GM21423 (cell line): ENCODE measurements around the gene ATG5.

Experiments
- ATAC-seq: cut with Tn5 transposase; IDR thresholded peaks from one replicate; pipeline ENCODE4 v1.9.1; 2021; ENCODE audit warnings: mild to moderate bottlenecking, moderate library complexity; ENCODE audit not compliant: unreplicated experiment

The ATG5 gene

DNA sequence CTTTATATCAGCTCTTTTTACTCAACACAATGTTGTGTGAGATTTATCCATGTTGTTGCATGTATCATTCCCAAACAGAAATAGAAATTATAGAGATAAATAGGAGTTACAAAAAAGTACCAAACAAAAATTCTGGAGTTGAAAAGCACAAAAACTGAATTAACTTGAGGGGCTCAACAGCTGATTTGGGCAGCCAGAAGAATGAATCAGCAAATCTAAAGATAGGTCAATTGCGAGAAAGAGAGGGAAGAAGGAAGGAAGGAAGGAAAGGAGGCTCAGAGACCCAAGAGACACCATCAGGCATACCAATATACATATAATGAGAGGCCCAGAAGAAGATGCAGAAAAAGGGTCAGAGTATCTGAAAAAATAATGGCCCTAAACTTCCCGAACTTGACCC is 98.9 kb downstream of the ATG5 start:
- no peak for ATAC-seq

- ATAC-seq = no peak
Observed at GRCh38 chr6:106225581-106225980, 100.0 kb downstream of the ATG5 start.

DNA sequence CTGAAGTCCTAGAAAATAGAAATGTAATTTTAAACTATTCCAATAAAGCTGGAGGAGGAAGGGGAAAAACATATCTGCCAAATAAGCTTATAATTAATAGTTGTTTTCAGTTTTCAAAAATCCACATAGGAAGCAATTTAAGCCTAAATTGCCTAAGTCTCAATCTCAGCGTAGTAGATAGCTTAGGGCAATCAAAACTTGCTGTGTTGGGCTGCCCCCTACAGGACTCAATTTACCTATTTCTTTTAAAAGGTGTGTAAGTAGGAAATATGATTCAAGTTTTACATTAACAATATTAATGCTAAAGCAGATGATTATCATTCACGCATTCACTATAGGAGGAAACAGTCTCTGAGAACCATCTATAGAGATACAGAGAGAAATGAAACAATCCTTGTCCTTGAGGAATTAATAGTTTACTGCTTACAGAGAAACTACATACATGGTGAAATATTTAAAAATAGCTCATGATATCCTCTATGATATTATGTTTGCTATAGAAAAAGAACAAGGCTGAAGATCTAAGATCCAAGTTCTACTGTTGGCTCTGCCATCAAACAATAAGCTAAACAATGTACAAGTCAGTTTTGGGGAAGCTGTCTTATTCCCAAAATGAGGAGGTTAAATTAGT is 102.1 kb downstream of the ATG5 start:
- peak; percentile 60 for ATAC-seq

DNA sequence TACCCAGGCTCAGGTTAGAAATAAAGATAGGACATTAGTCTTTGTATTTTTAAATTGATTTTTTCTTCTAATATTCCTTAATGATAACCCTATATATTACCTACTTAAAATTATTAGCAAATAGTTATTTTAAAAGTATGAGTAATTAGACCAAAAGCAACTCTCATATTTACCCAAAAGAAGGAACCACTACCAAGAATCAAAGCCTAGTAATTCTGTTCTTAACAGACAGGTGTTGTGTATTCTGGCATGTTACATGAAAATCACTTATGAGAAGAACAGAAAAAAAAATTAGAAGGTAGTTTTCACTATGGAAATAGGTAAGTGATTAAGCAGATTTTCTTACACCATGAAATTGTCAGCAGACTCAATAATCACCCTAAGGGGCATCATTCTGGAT is 105.1 kb downstream of the ATG5 start:
- peak; percentile 54 for ATAC-seq

- ATAC-seq = no peak
Observed at GRCh38 chr6:106216527-106216926, 109.0 kb downstream of the ATG5 start.

DNA sequence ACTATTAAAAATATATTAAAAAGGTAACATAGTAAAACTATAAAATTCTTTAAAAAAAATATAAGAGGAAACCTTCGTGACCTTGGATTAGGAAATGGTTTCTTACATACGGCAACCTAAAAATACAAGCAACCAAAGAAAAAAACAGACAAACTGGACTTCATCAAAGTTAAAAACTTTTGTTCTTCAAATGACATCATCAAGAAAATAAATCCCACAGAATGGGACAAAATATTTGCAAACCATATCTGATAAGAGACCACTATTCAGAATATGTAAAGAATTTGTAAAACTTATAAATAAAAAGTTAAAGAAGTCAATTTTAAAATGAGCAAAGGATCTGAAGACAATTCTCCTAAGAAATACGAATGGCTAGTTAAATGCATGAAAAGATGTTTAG is 110.0 kb downstream of the ATG5 start:
- no peak for ATAC-seq

DNA sequence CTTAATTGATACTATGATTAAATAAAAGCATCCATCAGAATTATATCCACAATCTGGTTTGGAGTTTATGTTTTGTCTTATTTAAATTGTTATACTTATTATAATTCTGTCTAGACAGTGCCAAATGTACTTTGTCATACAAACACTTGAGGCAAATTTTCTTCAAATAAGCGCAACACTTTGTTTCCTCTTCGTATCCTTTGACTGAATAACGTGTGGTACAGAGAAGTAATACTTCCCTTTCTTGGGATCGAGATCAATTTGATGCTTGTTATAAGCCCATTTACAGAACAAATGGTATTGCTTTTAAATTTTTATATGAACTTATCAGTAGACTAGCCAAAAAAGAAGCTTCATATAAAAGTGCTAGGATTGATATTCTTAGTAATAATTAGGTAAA is 111.0 kb downstream of the ATG5 start:
- no peak for ATAC-seq

DNA sequence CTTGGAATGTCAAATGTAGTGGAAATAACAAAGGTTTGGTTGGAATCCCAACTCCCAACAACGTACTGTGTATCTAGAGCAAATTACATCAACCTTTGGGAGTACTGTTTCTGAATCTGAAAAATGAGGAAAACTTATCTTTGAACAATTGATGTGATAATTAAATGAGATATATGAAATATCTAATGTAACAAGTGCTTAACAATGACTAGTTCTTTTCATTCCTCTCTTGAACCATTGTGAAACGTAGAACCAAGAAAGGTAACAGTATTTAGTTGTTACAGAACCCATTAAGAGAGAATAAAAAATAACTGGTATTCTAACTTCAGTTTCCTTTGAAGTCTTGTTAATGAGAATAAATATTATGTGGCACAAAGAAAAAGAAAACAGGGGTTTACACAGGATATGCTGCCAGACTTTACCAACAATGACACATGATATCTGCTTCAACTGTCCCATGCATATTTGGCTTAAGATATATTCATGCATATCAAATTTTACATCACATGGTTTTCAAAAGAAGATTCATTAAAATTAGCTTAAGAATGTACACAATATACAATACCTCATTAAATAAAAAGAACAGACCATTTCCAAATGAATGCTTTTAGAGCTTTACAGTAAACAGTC is 111.8 kb downstream of the ATG5 start:
- no peak for ATAC-seq

GRCh38 chr6:106212576-106212975 is 113.0 kb downstream of the ATG5 start:
- no peak for ATAC-seq

GRCh38 chr6:106206905-106207304 is 118.7 kb downstream of the ATG5 start:
- ATAC-seq = peak; percentile 56

DNA sequence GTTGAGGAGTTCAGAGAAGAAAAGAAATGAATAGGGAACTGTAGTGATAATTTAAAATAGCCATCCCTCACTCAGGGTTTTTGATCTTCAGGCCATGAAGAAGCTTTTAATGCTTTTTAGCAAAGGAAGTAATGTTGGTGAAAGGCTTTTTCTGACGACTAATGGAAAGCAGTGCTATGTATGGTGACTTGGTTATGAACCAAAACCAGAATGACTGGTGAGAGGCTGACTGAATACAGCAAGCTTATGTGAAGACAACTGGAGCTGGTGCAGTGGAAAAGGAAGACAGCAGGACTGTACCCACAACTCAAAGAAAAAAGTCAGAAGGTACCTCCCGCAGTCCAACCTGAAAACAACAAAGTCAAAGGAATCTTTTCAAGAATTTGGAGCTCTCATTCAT is 120.6 kb downstream of the ATG5 start:
- ATAC-seq = no peak

DNA sequence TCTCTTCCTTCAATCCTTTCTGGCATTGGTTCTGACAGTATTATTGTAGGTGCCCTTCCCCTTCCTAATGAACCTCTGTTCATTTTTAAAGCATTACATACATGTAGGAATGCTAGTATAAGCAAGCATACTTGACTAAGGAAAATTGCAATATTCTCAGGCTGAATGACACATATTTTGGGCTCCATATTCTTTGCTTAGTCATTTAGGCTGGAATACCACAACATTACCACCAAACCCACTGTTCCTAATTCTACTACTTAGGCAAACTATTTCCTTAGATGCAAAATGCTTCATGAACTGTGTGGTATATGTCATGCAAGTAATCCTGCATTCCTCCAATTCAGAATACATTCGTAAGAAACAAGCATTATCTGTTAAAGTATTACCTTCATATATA is 125.6 kb downstream of the ATG5 start:
- ATAC-seq = no peak

DNA sequence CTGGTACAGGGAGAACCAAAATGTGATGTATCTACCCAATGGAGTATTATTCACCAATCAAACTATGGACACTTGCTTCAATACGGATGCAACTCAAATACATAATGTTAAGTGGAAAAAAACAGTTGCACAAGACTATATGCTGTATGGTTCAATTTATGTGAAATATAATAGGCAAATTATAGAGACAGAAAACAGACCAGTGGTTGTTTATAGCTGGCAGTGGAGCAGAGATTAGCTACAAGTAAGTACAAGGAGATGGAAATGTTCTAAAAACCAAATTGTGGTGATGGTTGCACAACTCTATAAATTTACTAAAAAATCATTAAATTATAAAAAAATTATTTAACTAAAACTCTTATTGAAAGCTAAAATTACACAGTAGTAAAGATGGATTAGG is 126.2 kb downstream of the ATG5 start:
- ATAC-seq = no peak

- no peak for ATAC-seq
Observed at GRCh38 chr6:106197441-106197840, 128.1 kb downstream of the ATG5 start.

DNA sequence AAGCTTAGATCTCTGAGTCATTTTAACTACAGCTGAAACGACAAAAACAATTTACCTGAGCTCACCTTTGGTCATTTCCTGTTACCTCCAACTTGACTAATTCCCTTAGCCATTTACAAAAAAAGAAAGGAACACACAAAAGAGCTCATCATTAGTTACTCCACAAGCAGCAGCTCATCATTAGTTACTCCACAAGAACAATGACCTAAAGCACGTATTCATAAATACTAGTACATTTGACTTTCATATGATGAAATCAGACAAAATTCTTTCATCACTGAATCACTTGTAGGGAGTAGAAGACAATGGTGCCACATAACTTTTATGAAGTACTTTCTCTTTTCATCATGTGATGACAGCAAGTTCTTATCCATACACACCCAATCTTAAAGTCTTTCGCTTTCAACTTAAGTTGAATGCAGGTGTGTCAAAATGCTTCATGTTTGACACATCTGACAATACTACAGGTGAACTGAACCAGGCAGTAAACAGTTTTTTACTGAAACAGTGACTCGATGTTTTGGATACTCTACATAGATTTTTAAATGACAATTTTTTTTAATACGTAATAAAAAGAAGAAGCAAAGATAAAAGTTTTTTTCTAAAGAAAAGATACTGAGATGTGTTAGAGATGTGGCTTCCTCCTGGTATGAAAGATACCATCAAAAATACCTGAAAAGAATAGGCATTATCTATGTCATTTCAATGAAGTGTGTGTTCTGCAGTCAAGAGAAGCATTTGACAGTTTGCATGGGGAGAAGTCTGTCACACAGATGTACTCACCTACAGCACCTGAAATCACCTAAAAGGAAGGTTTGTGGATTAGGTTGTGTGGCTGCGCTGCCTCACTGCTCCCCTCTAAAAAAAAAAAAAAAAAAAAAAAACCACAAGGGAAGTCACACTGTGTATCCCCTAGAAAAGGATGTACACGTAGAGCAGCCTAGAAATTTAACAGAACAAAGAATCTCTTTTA is 130.3 kb downstream of the ATG5 start:
- peak; percentile 70 for ATAC-seq

DNA sequence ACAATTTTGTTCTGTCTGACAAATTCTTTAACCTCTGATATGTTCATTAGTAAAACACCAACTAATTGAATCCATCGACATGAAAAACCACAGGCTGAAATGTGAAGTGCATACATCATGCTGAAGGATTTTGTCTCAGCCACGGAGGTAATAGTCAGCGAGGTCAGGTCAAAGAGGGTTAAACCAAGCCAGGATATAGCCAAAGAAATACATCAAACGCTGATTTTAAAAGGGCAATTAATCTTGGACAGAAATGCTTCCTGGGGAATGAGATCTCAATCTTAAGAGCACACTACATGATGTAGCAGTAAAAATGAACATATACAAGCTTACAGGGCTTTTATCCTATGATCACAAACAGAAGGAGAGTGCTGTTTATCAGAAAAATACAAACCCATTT is 132.7 kb downstream of the ATG5 start:
- no peak for ATAC-seq

DNA sequence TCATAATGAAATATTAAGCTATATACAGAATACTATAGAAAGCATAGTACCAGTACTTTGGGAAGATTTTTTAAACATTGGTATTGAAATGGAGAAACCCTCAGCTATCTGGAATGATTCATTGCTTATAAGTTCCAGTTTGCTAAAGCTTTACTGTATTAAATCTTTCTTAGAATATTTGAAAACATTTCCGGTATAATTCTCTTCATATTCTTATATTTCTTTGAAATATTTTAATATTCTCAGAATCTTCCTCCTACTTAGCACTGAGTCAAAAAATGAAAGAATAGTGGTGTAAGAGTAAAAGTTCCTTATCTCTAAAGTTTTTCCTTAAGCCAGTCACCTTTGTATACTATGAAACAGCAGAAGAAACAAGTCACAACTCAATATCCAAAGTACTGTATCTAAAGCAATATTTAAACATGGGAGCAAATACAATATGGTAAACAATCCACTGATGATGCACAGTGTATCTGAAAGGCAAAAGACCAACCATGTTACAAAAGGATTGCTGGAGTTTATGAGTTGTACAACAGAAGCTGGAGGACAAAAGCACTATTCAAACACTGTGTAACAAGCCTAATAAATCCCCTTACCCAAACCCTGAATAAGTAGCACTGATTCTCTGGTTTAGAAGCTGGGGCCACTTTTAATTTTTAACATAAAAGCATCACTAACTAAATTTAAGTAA is 137.3 kb downstream of the ATG5 start:
- no peak for ATAC-seq

DNA sequence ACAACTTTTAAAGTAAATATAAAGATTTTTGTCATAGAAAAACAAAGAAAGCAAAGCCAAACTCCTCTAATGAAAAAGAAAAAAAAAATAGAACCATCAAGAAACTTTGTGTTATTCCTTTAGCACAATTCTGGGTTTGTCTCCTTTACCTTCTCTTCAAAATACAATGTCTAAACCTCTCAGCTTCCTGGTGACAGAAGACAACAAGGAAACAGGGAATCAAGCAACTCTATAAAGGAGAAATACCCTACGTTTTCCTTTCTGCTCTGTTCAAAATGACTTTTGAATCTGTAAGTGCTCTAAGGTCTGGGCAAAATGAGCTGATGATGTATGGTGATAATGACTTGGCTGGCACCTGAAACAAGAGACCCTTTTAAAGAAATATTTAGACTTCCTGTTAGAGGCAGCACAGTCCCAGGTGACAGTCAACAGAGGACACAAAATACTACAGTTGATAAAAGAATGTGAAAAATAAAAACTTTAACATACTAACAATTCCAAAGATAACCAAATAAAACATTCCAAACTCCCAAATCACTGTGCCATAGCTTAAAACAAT is 138.1 kb downstream of the ATG5 start:
- no peak for ATAC-seq

DNA sequence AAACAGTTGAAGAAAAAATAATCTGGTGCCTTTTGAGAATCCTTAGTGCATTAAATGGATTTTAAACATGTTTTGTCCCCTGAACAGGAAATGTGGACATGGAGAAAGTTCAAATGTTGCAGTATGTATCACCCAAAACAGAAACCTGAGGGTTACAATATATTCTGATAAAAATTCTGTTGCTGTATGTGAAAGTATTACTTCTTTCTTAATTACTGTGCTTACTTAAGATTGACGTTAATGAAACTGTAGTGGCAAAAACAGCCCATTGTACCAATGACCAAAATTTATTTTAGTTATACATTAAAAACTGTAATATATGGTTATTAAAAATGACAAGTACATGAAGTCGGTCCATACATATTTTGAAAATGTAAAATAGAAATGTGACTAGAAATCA is 138.8 kb downstream of the ATG5 start:
- ATAC-seq = peak; percentile 30

GRCh38 chr6:106186172-106186571 is 139.4 kb downstream of the ATG5 start:
- ATAC-seq = no peak

DNA sequence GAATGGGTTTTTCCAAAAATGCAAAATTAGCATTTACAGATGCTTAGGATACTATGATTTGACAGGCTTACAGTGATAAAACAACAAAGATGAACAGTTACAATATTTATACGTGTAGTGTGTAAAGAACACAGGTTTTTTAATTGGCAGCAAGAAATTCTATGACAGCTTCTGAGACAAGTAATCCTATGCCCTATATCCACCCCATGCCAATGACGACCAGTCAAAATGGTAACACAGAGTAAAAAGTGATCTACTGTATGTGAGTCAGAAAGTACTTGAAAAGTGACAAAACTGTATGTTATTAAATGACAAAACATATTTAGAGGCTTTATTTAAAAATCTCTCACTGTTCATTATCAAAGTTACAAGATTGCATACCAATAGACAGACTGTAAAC is 139.9 kb downstream of the ATG5 start:
- ATAC-seq = no peak
